GM12878 (cell line): ENCODE results near the gene TMEM82. TPM values are rescaled to one million over a fixed set of nuclear protein-coding genes. Genes with fewer than 3 reads are reported as not detected.

Experiments
- ATAC-seq: fragments of 200-7000 bp; cut with Tn5 transposase; 3 replicates; pipeline ENCODE4 v1.9.1; 2020; ENCODE audit warnings: mild to moderate bottlenecking, moderate library complexity
- BruUV-seq: library from RNA; stranded (reverse); fragments of 400-500 nt; replicated peaks from 2 replicates; lab custom pipeline; 2021; lab: Mats Ljungman, UMichigan
- CTCF ChIA-PET: fragments of 300-600 bp; sonication (Branson Sonifier 250); formaldehyde crosslinking; extraction: SDS; loops from one replicate; lab custom pipeline; 2021; ENCODE audit warnings: inconsistent platforms; lab: Yijun Ruan, JAX
- POLR2A ChIA-PET: fragments of 350-600 bp; formaldehyde crosslinking; extraction: SDS; loops from one replicate; lab custom pipeline; 2021; ENCODE audit warnings: inconsistent platforms; lab: Charles Lee
- RAD21 ChIA-PET: fragments of 300-600 bp; sonication (Branson Sonifier 250); formaldehyde crosslinking; loops from one replicate; lab custom pipeline; 2023; ENCODE audit warnings: antibody characterized with exemption; ENCODE audit not compliant: unreplicated experiment; lab: Charles Lee
- SMC1A ChIA-PET: fragments of 300-600 bp; sonication (Branson Sonifier 250); formaldehyde crosslinking; loops from one replicate; lab custom pipeline; 2023; ENCODE audit not compliant: unreplicated experiment, uncharacterized antibody; lab: Charles Lee
- DNase-seq: peaks from one replicate; pipeline ENCODE4 v3.0.0-alpha.2; 2011; ENCODE audit warnings: low read depth, low spot score
- FAIRE-seq: peaks from 3 replicates; lab custom pipeline; 2011; peaks lifted over from hg19 to GRCh38; lab: Jason Lieb, UNC
- H2AFZ ChIP-seq: 2 replicates; pipeline ENCODE4 v1.6.0; 2011; ENCODE audit warnings: low read depth, low read length, control low read depth; ENCODE audit not compliant: control insufficient read depth
- H3K27ac ChIP-seq: 2 replicates; pipeline ENCODE4 v1.5.1; 2011; ENCODE audit warnings: control low read depth; ENCODE audit not compliant: control insufficient read depth, insufficient read depth
- H3K27me3 ChIP-seq, 2 experiments: replicated peaks in 1 of 2; 2 replicates each; pipeline versions ENCODE4 v1.6.0 to v1.6.1; 2011; ENCODE audit warnings: low read length in 1 of 2; ENCODE audit not compliant: control insufficient read depth in 2 of 2, insufficient read depth in 2 of 2
- H3K36me3 ChIP-seq, 2 experiments: 2 replicates each; pipeline ENCODE4 v1.5.1; 2011; ENCODE audit warnings: low read length in 1 of 2; ENCODE audit not compliant: control insufficient read depth in 2 of 2, insufficient read depth in 2 of 2
- H3K4me1 ChIP-seq: 2 replicates; pipeline ENCODE4 v1.6.1; 2011; ENCODE audit warnings: mild to moderate bottlenecking, low read length, moderate library complexity, mixed read lengths; ENCODE audit not compliant: control insufficient read depth, insufficient read depth
- H3K4me2 ChIP-seq: 2 replicates; pipeline ENCODE4 v1.6.0; 2011; ENCODE audit warnings: control low read depth; ENCODE audit not compliant: control insufficient read depth, insufficient read depth
- H3K4me3 ChIP-seq: fragments of 200-600 bp; sonication (generic); 2 replicates; pipeline ENCODE4 v1.5.1; 2016
- H3K79me2 ChIP-seq: 2 replicates; pipeline ENCODE4 v1.6.0; 2011; ENCODE audit warnings: low read length; ENCODE audit not compliant: control insufficient read depth, insufficient read depth
- H3K9ac ChIP-seq: 2 replicates; pipeline ENCODE4 v1.8.0; 2011; ENCODE audit warnings: low read length, control low read depth, mixed read lengths; ENCODE audit not compliant: control insufficient read depth, insufficient read depth
- H3K9me3 ChIP-seq: replicated peaks from 3 replicates; pipeline ENCODE4 v1.5.1; 2011; ENCODE audit warnings: mild to moderate bottlenecking, low read length; ENCODE audit not compliant: control insufficient read depth, insufficient read depth
- H4K20me1 ChIP-seq: 2 replicates; pipeline ENCODE4 v1.6.0; 2011; ENCODE audit not compliant: control insufficient read depth, insufficient read depth
- BMI1 ChIP-seq: fragments of 450-650 bp; IDR thresholded peaks from 2 replicates; pipeline ENCODE4 v1.6.1; 2016; ENCODE audit warnings: mild to moderate bottlenecking, moderate library complexity, borderline replicate concordance
- CBFB ChIP-seq: IDR thresholded peaks from 2 replicates; pipeline ENCODE4 v1.6.1; 2016; ENCODE audit warnings: antibody characterized with exemption, low read depth
- CREB1 ChIP-seq: IDR thresholded peaks from 2 replicates; pipeline ENCODE4 v1.6.1; 2012; ENCODE audit warnings: low read depth, mild to moderate bottlenecking, inconsistent platforms
- EED ChIP-seq: sonication (generic); IDR thresholded peaks from 2 replicates; pipeline ENCODE4 v1.6.1; 2016; ENCODE audit warnings: antibody characterized with exemption, low read depth
- EP300 ChIP-seq, 2 experiments: fragments of 150-350 bp in 1 of 2; IDR thresholded peaks; 2 replicates each; pipeline ENCODE4 v1.6.1; 2011 to 2012; ENCODE audit warnings: low read depth in 2 of 2, low read length in 2 of 2, borderline replicate concordance in 1 of 2, improper control_type of control experiment in 1 of 2, inconsistent platforms in 1 of 2; ENCODE audit not compliant: control insufficient read depth in 1 of 2
- FOXM1 ChIP-seq: IDR thresholded peaks from 2 replicates; pipeline ENCODE4 v1.6.1; 2012; ENCODE audit warnings: low read depth, mild to moderate bottlenecking, inconsistent platforms, low read length, moderate library complexity
- GATAD2B ChIP-seq: fragments of 450-650 bp; conservative IDR thresholded peaks from 2 replicates; pipeline ENCODE4 v1.6.1; 2017; ENCODE audit warnings: low read depth, mild to moderate bottlenecking, moderate library complexity
- IKZF1 ChIP-seq: fragments of 450-650 bp; conservative IDR thresholded peaks from 2 replicates; pipeline ENCODE4 v1.6.1; 2017; ENCODE audit warnings: antibody characterized with exemption, mild to moderate bottlenecking
- NR2C2 ChIP-seq: IDR thresholded peaks from 2 replicates; pipeline ENCODE4 v1.6.1; 2011; ENCODE audit warnings: borderline replicate concordance, low read depth; ENCODE audit not compliant: control insufficient read depth, insufficient read length
- PBX3 ChIP-seq: IDR thresholded peaks from 2 replicates; pipeline ENCODE4 v1.6.1; 2011; ENCODE audit warnings: mild to moderate bottlenecking, low read depth, low read length, moderate library complexity; ENCODE audit not compliant: insufficient replicate concordance
- RB1 ChIP-seq: fragments of 450-650 bp; formaldehyde crosslinking; IDR thresholded peaks from 2 replicates; pipeline ENCODE4 v1.6.1; 2017; ENCODE audit warnings: mild to moderate bottlenecking, borderline replicate concordance
- RELB ChIP-seq: fragments of 450-650 bp; IDR thresholded peaks from 2 replicates; pipeline ENCODE4 v1.6.1; 2017; ENCODE audit warnings: low read depth, mild to moderate bottlenecking, moderate library complexity
- whole genome bisulfite sequencing: methylation state at CpG from one replicate; pipeline ENCODE4 v1.1.6; 2016; ENCODE audit warnings: low lambda C conversion rate; ENCODE audit not compliant: insufficient replicate concordance, insufficient coverage; ENCODE audit errors: missing lambda C conversion rate; 5-methylcytosine and 5-hydroxymethylcytosine counted together
- in situ Hi-C: fragments of 300-500 bp; cut with MboI; formaldehyde crosslinking; loops from 9 replicates; pipeline ENCODE4 v1.14.3; 2018; ENCODE audit warnings: mixed read lengths
- intact Hi-C: fragments of 100-400 bp; cut with micrococcal nuclease; formaldehyde crosslinking; loops from one replicate; pipeline ENCODE4 v1.14.2; 2022; ENCODE audit not compliant: unreplicated experiment
- polyA plus RNA-seq, 11 experiments: library from polyadenylated mRNA; depleted of rRNA in 4 of 11; unstranded in 6 of 11; stranded (reverse) in 5 of 11; fragments of >200 nt; fragmentation: Nextera tagmentation in 4 of 11; fragmentation: Illumina TruSeq in 1 of 11; extraction: Ambion mirVana in 4 of 11; extraction: Trizol in 1 of 11; gene quantifications; 1 replicate in 1 of 11; 2 replicates in 10 of 11; pipeline versions ENCODE4 v1.2.1 to v1.2.3, GENCODE V29; 2011 to 2016; ENCODE audit warnings: inconsistent platforms in 2 of 11, missing spikeins in 2 of 11, low read depth in 1 of 11
- total RNA-seq, 4 experiments: library from RNA; depleted of rRNA in 3 of 4; stranded (reverse); fragments of >200 nt in 3 of 4; fragmentation: Illumina TruSeq in 1 of 4; extraction: Trizol in 1 of 4; gene quantifications; 2 replicates each; pipeline versions ENCODE4 v1.2.1 to v1.2.3, GENCODE V29; 2013 to 2021

The TMEM82 gene
- total and polyA plus RNA-seq, 10 of the 15 experiments (the other 5 are each of a cell fraction or from before 2014, with no cell fraction given), result not detected

- no peak for TF ChIP-seq RELB
- TF ChIP-seq IKZF1, result peak; percentile 64
- TF ChIP-seq CREB1, result no peak
- peak; percentile 78 for TF ChIP-seq PBX3
- TF ChIP-seq EP300 (IDR thresholded peaks at IDR 0.05; ENCODE audit: borderline replicate concordance in 1 of 2, control insufficient read depth in 1 of 2, low read depth in 2 of 2, low read length in 2 of 2), result no peak
- TF ChIP-seq, all 136 proteins: peak for 15
Observed at GRCh38 chr1:15788624-15789301, 46.5 kb downstream of the TMEM82 start (continued).

GRCh38 chr1:15796086-15796462 lies 53.8 kb downstream of the TMEM82 start:
- BruUV-seq, result no TSS peak
- ChIA-PET POLR2A (no interaction called here), RAD21 (interaction anchor here (0.7 to 1.7 kb wide), 6 partner anchors 19 to 214 kb away, joined by 3 to 6 read pairs (median 4); no protein-coding TSS in a partner anchor), SMC1A (interaction anchor here (0.7 to 2.2 kb wide), 7 partner anchors 20 to 283 kb away, joined by 3 to 12 read pairs (median 3); no protein-coding TSS in a partner anchor), CTCF (interaction anchor here (0.6 to 3.6 kb wide), 12 partner anchors 9 to 245 kb away, joined by 3 to 31 read pairs (median 4); partner anchors contain the start of gene SRARP)
- TF ChIP-seq RB1 (no peak), CBFB (no peak), EED (no peak), FOXM1 (no peak), BMI1 (no peak), GATAD2B (no peak), NR2C2 (no peak)
- intact Hi-C loops, result no loop called here
- H3K4me1 ChIP-seq, result no peaks in the 10 kb centered on the region
- in situ Hi-C loops, result loop anchor here (5.0 kb wide), 1 partner anchor 49 kb away; no protein-coding TSS in a partner anchor
- no peak overlapping the region for H3K27ac ChIP-seq
- H3K4me2 ChIP-seq, result no peak overlapping the region
- no peaks in the 10 kb centered on the region for H3K27me3 ChIP-seq
- no peaks in the 10 kb centered on the region for H3K36me3 ChIP-seq
- no peaks in the 10 kb centered on the region for H4K20me1 ChIP-seq
- H2AFZ ChIP-seq, result no peak overlapping the region
- no peak overlapping the region for H3K9ac ChIP-seq
- no peaks in the 10 kb centered on the region for H3K79me2 ChIP-seq
- DNase-seq, result no peak
- WGBS, result 46% methylated on average over 2 of the region's 2 CpGs
- H3K9me3 ChIP-seq, result no peaks in the 10 kb centered on the region
- ATAC-seq, result no peak
- H3K4me3 ChIP-seq, result no peak overlapping the region
- FAIRE-seq, result no peak
